Inflammatory macrophage treated with lipopolysaccharide for 4 hours (primary cell): ENCODE results near the gene KDELR1.

Source experiments
- DNase-seq: peaks from one replicate; pipeline ENCODE4 v3.0.0-alpha.2; 2020

The KDELR1 gene

DNA sequence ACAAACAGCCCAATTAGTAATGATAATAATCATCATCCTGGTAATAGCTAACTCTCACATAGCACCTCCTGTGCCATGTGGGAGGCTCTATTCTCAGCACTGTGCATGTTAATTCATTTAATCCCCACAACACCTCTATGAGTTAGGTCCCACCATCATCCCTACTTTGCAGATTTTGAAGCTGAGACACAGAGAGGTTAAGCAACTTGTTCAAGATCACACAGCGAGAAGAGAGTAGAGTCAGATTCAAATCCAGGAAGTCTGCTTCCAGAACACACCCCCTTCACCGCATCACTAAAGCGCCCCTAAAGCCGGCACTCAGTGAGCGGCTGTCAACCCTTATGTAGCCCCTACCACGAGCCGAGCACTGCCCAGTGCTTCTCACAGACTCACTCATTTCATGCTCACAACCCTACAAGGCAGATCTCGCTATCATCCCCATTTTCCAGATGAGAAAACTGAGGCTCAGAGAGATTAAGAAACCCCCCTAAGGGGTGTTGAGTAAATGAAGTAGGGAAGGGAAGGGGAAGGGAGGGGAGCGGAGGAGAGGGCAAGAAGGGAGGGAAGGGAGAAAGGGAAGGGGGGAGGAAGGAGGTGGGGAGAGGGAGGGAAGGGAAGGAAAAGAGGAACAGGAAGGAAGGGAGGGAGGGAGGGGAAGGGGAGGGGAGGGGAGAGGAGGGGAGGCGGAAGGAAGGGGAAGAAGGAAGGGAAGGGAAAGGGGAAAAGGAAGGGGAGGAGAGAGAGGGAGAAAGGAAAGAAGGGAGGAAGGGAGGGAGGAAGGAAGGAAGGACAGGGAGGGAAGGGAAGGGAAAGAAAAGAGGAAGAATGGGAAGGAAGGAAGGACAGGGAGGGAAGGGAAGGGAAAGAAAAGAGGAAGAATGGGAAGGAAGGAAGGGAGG, 49.6 kb downstream of the KDELR1 start:
- no peak for DNase-seq

DNA sequence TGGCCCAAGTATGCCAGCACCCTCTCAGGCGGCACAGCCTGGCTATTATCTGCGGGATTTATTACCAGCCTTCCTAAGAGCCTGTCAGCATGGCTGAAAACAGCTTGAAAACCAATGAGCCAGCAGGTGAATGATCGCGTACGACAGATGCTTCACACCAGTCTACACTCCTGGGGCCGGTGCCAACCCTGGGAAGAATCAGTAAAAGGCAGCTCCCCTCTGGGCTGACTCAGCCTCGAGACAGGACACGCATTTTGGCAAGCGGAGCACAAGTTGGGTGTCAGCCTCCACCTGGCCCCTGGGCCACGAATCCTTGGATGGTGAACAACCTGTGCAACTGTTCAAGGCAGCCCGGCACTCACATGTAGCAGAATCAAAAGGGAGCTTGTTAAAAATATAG, 50.4 kb downstream of the KDELR1 start:
- DNase-seq = no peak

DNA sequence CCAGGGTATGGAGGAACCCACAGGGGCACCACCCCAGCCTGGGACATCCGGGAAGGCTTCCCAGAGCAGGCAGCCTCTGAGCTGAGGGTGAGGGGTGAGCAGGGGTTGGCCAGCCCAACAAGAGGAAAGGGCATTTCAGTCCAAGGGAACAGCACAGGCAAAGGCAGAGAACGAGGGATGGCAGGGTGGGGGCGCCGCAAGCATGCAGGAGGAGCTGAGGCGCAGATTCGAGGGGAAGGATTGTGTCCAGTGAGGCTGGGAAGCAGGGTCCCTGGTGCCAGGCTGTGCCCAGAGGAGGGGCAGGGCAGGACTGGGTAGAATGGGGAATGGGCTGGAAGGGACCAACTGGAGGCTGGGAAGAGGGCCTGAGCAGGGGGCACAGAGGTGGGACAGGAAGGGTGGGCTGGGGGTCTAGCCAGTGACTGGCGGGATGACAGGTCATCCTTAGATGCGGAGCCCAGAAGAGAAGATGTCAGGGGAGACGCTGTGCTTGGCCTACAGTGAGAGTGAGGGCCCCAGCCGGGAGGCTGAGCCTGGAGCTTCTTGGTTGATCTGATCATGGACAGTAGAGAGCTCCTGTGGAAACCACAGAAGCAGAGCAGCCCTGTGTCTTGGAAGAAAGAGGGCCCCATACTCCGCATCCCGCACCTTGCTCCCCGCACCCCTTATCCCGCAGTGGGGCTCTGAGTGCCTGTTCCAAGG, 52.4 kb downstream of the KDELR1 start:
- DNase-seq = no peak

DNA sequence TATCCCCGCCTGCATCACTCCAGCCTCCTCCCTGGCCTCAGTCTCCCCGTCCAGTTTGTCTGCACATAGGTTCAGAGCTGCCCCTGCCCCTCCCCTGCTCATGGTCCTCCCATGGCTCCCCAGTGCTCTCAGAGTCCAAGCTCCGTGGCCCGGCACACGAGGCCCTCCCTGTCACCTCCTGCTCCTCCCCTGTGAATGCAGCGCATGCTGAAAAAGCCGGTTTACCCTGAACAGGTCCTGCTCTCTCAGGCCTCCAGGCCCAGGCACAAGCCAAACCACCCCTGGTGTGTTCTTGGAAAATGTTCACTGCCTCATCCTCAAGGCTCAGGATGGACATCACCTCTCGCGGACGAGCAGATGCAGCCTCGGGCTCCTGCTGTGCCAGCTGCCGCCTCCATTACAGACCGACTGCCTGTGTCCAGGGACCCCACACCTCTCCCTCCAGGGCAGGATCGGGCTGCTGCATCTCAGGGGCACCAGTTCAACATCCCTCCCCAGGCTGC, 53.0 kb downstream of the KDELR1 start:
- no peak for DNase-seq

DNA sequence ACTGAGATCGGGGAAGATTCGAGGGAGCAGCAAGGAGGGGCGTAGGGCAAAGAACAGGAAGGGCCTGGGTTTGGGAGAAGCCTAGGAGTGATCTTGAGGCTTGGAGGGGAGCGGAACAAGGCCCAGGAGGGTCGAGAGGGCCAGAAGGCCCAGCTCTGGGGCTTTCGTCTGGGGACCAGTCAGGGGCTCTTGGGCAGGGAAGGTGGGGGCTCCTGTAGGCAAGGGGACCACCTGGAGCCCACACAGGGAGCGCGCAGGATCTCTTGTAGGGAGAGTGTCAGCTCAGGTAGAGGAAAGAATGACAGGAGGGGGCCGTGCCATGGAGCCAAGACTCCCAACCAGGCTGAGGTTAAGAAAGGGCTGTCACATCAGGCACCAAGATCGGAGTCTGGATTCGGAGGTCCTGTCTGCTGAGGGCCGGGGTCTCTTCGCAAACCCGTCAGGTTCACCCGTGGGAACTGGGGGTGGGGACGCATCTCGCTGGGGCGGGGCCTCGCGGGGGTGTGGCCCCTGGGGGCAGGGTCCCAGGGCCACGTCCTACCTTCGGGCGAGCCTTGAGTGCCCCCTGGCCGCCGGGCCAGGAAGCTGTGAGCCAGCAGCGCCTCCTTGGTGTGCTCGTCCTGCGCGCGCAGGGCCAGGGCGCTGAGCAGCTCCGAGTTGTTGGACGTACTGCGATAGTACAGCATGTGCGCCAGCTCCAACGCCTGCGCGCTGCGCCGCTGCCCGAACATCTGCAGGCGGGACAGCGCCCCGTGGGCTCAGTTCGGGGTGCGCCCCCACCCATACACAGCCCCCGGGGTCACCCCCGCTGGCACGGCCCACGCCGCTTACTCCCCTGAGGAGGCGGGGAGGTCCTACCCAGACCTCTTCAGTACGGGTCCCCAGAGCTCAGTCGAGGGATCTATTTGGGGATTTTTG, 57.6 kb downstream of the KDELR1 start:
- DNase-seq = peak; percentile 92

DNA sequence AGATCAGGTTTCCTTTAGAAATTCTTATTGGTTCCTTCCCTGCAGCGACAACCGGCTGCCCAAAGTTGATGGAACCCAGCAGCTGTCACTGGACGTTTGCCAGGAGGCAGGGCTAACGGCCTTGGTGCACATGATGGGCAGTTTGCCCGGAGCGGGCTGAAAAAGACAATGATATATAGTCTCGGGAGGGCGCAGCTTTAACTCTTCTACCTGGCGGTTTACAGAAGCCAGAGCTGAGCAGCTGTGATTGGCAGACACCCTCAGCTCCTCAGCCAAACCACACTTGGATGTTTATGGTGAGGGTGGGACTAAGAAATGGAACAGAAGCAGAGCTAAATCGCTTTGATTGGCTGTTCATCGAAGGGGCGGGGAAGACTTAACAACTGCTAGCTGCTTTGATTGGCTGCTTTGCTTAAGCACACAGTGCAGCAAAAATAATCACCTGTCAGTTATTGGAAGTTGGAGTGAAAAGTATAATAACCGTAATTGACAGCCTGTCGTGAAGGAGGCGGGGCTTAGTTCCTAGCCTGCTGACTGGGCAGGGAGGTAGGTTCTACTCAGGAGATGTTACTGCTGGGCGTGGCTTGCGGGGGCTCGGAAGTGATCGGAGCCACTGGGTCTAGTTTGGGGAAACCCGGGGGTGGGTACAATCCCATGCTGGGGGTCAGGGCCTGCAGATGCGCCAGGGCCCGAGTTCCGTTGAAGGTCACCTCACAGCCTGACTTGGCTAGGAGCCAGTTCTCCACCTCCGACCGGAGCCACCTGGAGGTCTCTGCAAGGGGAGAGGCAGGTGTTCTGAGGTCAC, 58.5 kb downstream of the KDELR1 start:
- peak; percentile 96 for DNase-seq
